ENCODE data around the gene HMGXB3. TPM values are rescaled to one million over a fixed set of nuclear protein-coding genes. Genes with fewer than 3 reads are reported as not detected.

The HMGXB3 gene
- polyA plus RNA-seq, 1 donor from 2014 or later: 66.6 TPM

- Histone ChIP-seq H3K79me2 (replicated peaks; ENCODE audit: insufficient read depth, low read length) (no peaks in the 10 kb centered on the region), H3K36me3 (ENCODE audit: insufficient read depth, low read length) (no peaks in the 10 kb centered on the region), H3K27me3 (ENCODE audit: insufficient read depth, low read depth, low read length) (no peaks in the 10 kb centered on the region), H3F3A (ENCODE audit: insufficient read depth, low read length, poor library complexity, severe bottlenecking) (no peaks in the 10 kb centered on the region), H3K9me2 (ENCODE audit: insufficient read depth, low read length) (no peaks in the 10 kb centered on the region), H3K9ac (ENCODE audit: low read length) (no peak overlapping the region), H2AFZ (ENCODE audit: low read depth, low read length) (no peak overlapping the region), H3K9me3 (ENCODE audit: low read length) (no peaks in the 10 kb centered on the region), H3K27ac (ENCODE audit: low read length) (no peak overlapping the region), H3K4me2 (ENCODE audit: low read length) (no peak overlapping the region), H4K20me1 (ENCODE audit: insufficient read depth) (no peaks in the 10 kb centered on the region), H3K4me3 (ENCODE audit: low read length) (no peak overlapping the region)
- no peak for TF ChIP-seq EP300 (conservative IDR thresholded peaks at IDR 0.05; ENCODE audit: poor library complexity, severe bottlenecking)
- TF ChIP-seq RAD21 (conservative IDR thresholded peaks at IDR 0.05): no peak
- TF ChIP-seq MXI1 (conservative IDR thresholded peaks at IDR 0.05; ENCODE audit: poor library complexity, severe bottlenecking): no peak
- no peak for TF ChIP-seq TAF1 (IDR thresholded peaks at IDR 0.05; ENCODE audit: low read depth)
- no peak for TF ChIP-seq EZH2 (IDR thresholded peaks at IDR 0.05; ENCODE audit: borderline replicate concordance, insufficient read depth, low read length, poor library complexity, severe bottlenecking)
- TF ChIP-seq CTCF (IDR thresholded peaks at IDR 0.05; ENCODE audit: poor library complexity, severe bottlenecking): no peak
- no peak for TF ChIP-seq REST (IDR thresholded peaks at IDR 0.05; ENCODE audit: borderline replicate concordance)
- TF ChIP-seq POLR2AphosphoS5 (IDR thresholded peaks at IDR 0.05): no peak
- no peak for TF ChIP-seq SMC3 (conservative IDR thresholded peaks at IDR 0.05; ENCODE audit: poor library complexity)
Observed at GRCh38 chr5:150101023-150101422, 100.5 kb downstream of the HMGXB3 start.

Small RNA genes within 50 kb of the gene (small RNA-seq; reads per million reads assigned to genes)
- 0 to 1.2 (median 0) reads per million in 3 experiments for gene RF00019

Other genes with a start within 250 kb of the HMGXB3 start
- not detected in 2 replicates for gene PDE6A, start 55.9 kb upstream of the HMGXB3 start, polyA plus RNA-seq
- 5.3 and 5.4 TPM in 2 replicates for gene SLC26A2, start 40.0 kb upstream of the HMGXB3 start, polyA plus RNA-seq
- gene TIGD6, start 85 bp upstream of the HMGXB3 start, polyA plus RNA-seq: 3.0 and 6.5 TPM in 2 replicates
- not detected in 2 replicates for gene CSF1R, start 85.8 kb downstream of the HMGXB3 start, polyA plus RNA-seq
- gene PDGFRB, start 155.1 kb downstream of the HMGXB3 start, polyA plus RNA-seq: not detected in 2 replicates
- gene CDX1, start 166.0 kb downstream of the HMGXB3 start, polyA plus RNA-seq: not detected in 2 replicates
- 1.5 and 4.6 TPM in 2 replicates for gene SLC6A7, start 189.3 kb downstream of the HMGXB3 start, polyA plus RNA-seq